ENCODE results near the gene ENPP3. TPM values are rescaled to one million over a fixed set of nuclear protein-coding genes. Genes with fewer than 3 reads are reported as not detected.

Gene ENPP3
- total and polyA plus RNA-seq, 10 of the 15 experiments (the other 5 are each of a cell fraction or from before 2014, with no cell fraction given): 0.01 TPM; not detected in 9

GRCh38 chr6:131685266-131685780 lies 48.2 kb downstream of the ENPP3 start (continued):
- no peak for TF ChIP-seq STAT3 (IDR thresholded peaks at IDR 0.05; ENCODE audit: low read depth, low read length)
- no peak for TF ChIP-seq BRCA1 (IDR thresholded peaks at IDR 0.05; ENCODE audit: low read depth, low read length)
- no peak for TF ChIP-seq STAT1 (conservative IDR thresholded peaks at IDR 0.05)
- TF ChIP-seq ZZZ3 (IDR thresholded peaks at IDR 0.05; ENCODE audit: control insufficient read depth, insufficient read length, low read depth): no peak
- peak in 1 of 2 experiments; percentile 31; a peak in 1 of 4 replicates for TF ChIP-seq IKZF2 (IDR thresholded peaks at IDR 0.05)
- peak; percentile 99 for TF ChIP-seq ZNF217 (IDR thresholded peaks at IDR 0.05)
- TF ChIP-seq RELB (IDR thresholded peaks at IDR 0.05; ENCODE audit: low read depth): peak; percentile 57
- TF ChIP-seq MLLT1 (IDR thresholded peaks at IDR 0.05): no peak
- TF ChIP-seq, protein P1, sequence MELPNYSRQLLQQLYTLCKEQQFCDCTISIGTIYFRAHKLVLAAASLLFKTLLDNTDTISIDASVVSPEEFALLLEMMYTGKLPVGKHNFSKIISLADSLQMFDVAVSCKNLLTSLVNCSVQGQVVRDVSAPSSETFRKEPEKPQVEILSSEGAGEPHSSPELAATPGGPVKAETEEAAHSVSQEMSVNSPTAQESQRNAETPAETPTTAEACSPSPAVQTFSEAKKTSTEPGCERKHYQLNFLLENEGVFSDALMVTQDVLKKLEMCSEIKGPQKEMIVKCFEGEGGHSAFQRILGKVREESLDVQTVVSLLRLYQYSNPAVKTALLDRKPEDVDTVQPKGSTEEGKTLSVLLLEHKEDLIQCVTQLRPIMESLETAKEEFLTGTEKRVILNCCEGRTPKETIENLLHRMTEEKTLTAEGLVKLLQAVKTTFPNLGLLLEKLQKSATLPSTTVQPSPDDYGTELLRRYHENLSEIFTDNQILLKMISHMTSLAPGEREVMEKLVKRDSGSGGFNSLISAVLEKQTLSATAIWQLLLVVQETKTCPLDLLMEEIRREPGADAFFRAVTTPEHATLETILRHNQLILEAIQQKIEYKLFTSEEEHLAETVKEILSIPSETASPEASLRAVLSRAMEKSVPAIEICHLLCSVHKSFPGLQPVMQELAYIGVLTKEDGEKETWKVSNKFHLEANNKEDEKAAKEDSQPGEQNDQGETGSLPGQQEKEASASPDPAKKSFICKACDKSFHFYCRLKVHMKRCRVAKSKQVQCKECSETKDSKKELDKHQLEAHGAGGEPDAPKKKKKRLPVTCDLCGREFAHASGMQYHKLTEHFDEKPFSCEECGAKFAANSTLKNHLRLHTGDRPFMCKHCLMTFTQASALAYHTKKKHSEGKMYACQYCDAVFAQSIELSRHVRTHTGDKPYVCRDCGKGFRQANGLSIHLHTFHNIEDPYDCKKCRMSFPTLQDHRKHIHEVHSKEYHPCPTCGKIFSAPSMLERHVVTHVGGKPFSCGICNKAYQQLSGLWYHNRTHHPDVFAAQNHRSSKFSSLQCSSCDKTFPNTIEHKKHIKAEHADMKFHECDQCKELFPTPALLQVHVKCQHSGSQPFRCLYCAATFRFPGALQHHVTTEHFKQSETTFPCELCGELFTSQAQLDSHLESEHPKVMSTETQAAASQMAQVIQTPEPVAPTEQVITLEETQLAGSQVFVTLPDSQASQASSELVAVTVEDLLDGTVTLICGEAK (IDR thresholded peaks at IDR 0.05; ENCODE audit: borderline replicate concordance): no peak
- TF ChIP-seq RAD21 (IDR thresholded peaks at IDR 0.05; ENCODE audit: insufficient read depth, low read depth, low read length): no peak
- TF ChIP-seq MYB (IDR thresholded peaks at IDR 0.05; ENCODE audit: borderline replicate concordance, low read depth, low read length): no peak
- TF ChIP-seq TCF3 (IDR thresholded peaks at IDR 0.05; ENCODE audit: borderline replicate concordance, insufficient read depth, low read depth, low read length): no peak
- TF ChIP-seq ZNF207 (IDR thresholded peaks at IDR 0.05; ENCODE audit: borderline replicate concordance): no peak
- no peak for TF ChIP-seq TAF1 (IDR thresholded peaks at IDR 0.05; ENCODE audit: borderline replicate concordance, low read depth, low read length)
- no peak for TF ChIP-seq ESRRA (IDR thresholded peaks at IDR 0.05; ENCODE audit: low read length)
- TF ChIP-seq SMAD5 (IDR thresholded peaks at IDR 0.05; ENCODE audit: low read depth): no peak
- no peak for TF ChIP-seq NKRF (conservative IDR thresholded peaks at IDR 0.05)
- TF ChIP-seq, protein P2, sequence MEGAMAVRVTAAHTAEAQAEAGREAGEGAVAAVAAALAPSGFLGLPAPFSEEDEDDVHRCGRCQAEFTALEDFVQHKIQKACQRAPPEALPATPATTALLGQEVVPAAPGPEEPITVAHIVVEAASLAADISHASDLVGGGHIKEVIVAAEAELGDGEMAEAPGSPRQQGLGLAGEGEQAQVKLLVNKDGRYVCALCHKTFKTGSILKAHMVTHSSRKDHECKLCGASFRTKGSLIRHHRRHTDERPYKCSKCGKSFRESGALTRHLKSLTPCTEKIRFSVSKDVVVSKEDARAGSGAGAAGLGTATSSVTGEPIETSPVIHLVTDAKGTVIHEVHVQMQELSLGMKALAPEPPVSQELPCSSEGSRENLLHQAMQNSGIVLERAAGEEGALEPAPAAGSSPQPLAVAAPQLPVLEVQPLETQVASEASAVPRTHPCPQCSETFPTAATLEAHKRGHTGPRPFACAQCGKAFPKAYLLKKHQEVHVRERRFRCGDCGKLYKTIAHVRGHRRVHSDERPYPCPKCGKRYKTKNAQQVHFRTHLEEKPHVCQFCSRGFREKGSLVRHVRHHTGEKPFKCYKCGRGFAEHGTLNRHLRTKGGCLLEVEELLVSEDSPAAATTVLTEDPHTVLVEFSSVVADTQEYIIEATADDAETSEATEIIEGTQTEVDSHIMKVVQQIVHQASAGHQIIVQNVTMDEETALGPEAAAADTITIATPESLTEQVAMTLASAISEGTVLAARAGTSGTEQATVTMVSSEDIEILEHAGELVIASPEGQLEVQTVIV (IDR thresholded peaks at IDR 0.05; ENCODE audit: borderline replicate concordance, partially characterized antibody): no peak
- no peak for TF ChIP-seq PAX8 (IDR thresholded peaks at IDR 0.05)

Measured in GM12878 (cell line).